Right cardiac atrium (tissue), 5 donors: ENCODE results near the gene CHN2. TPM values are rescaled to one million over a fixed set of nuclear protein-coding genes. Genes with fewer than 3 reads are reported as not detected.

Experiments used
- ATAC-seq, 2 donors: fragments of 200-7000 bp; cut with Tn5 transposase; one replicate each; pipeline versions ENCODE4 v1.8.0 to v1.9.1; 2020; ENCODE audit warnings: moderate library complexity in 2 of 2, mild to moderate bottlenecking in 1 of 2
- DNase-seq, 3 donors: peaks; one replicate each; pipeline ENCODE4 v3.0.0-alpha.2; 2020
- H3K27ac ChIP-seq: one replicate; pipeline ENCODE4 v1.5.1; 2013; ENCODE audit warnings: mild to moderate bottlenecking, low read length, control low read depth, moderate library complexity
- H3K27me3 ChIP-seq: one replicate; pipeline ENCODE4 v1.6.1; 2013; ENCODE audit not compliant: control insufficient read depth, insufficient read depth
- H3K4me1 ChIP-seq: one replicate; pipeline ENCODE4 v1.6.1; 2013; ENCODE audit warnings: low read length; ENCODE audit not compliant: control insufficient read depth, insufficient read depth
- H3K4me3 ChIP-seq: one replicate; pipeline ENCODE4 v1.5.1; 2013; ENCODE audit warnings: low read length, control low read depth
- H3K9me3 ChIP-seq: one replicate; pipeline ENCODE4 v1.6.1; 2013; ENCODE audit warnings: low read length; ENCODE audit not compliant: control insufficient read depth
- WGBS: extraction: QIAGEN DNeasy Blood & Tissue Kit; methylation state at CpG from one replicate; pipeline ENCODE4 v1.1.7; 2013; 5-methylcytosine and 5-hydroxymethylcytosine counted together
- intact Hi-C, 4 donors: fragments of 100-400 bp; cut with DNase I; formaldehyde crosslinking; loops; one replicate each; pipeline versions ENCODE4 v1.11.0 to v1.14.0; 2022 to 2023
- polyA plus RNA-seq: library from polyadenylated mRNA; stranded (reverse); fragments of 200-250 nt; gene quantifications from one replicate; pipeline ENCODE4 v1.2.3, GENCODE V29; 2013
- total RNA-seq, 4 donors: library from RNA; stranded (reverse); fragmentation: NEBNext Ultra II Directional; extraction: Animal tissue kit (Norgen Biotek cat#: 25700); gene quantifications; one replicate each; pipeline ENCODE4 v1.2.1, GENCODE V29; 2021
- donor health status: healthy with polysubstance abuse.
- donor health status: DM: no; HTN: yes; CAD: no.
- donor health status: DM: no; HTN: no; CAD: no.
- donor health status: DM: no; HTN: yes; CAD: no; lungs with severe emphysema.
- donor health status: DM: yes; HTN: yes; CAD: no.

The CHN2 gene
- total and polyA plus RNA-seq, 5 donors = 2.0 to 6.4 (median 4.3) TPM

DNA sequence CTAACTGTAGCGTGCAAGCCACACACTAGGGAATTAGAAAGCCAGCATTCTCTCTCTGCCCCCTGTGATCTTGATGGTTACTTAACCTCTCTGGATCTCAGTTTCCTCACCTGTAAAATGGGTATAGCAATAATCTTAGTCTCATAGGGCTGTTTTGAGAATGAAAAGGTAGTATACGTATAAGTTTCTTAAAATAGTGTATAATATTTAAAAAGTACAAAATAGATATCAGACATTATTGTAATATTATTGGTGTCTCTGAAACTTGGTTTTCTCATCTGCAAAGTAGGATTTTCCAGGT, 80.4 kb downstream of the CHN2 start:
- ATAC-seq (no peak), DNase-seq (no peak)
- Histone ChIP-seq H3K27me3 (no peaks in the 10 kb centered on the region), H3K4me3 (no peak overlapping the region), H3K9me3 (no peaks in the 10 kb centered on the region), H3K27ac (no peak overlapping the region), H3K4me1 (no peaks in the 10 kb centered on the region)
- intact Hi-C loops = no loop called here
- 96% methylated on average over 2 of the region's 2 CpGs for WGBS

- intact Hi-C loops = no loop called here
- DNase-seq = no peak
- Histone ChIP-seq H3K9me3 (no peaks in the 10 kb centered on the region), H3K27ac (no peak overlapping the region), H3K4me1 (no peaks in the 10 kb centered on the region), H3K4me3 (no peak overlapping the region), H3K27me3 (no peaks in the 10 kb centered on the region)
- ATAC-seq = no peak
- WGBS = 81% methylated on average over 4 of the region's 4 CpGs
Observed at GRCh38 chr7:29275493-29275892, 80.9 kb downstream of the CHN2 start.

- intact Hi-C loops = no loop called here
- 62% methylated on average over 2 of the region's 2 CpGs for WGBS
Observed at GRCh38 chr7:29276199-29276598, 81.6 kb downstream of the CHN2 start.

GRCh38 chr7:29276806-29277205, 82.2 kb downstream of the CHN2 start:
- H3K27ac ChIP-seq = no peak overlapping the region
- H3K4me1 ChIP-seq = no peaks in the 10 kb centered on the region
- H3K4me3 ChIP-seq = no peak overlapping the region
- WGBS = 92% methylated on average over 4 of the region's 4 CpGs
- no peaks in the 10 kb centered on the region for H3K27me3 ChIP-seq
- DNase-seq = no peak
- intact Hi-C loops = no loop called here
- ATAC-seq = no peak
- no peaks in the 10 kb centered on the region for H3K9me3 ChIP-seq

More at GRCh38 chr7:29276199-29276598, 81.6 kb downstream of the CHN2 start:
- H3K27me3 ChIP-seq = no peaks in the 10 kb centered on the region
- H3K4me3 ChIP-seq = no peak overlapping the region
- no peaks in the 10 kb centered on the region for H3K4me1 ChIP-seq
- ATAC-seq = no peak
- DNase-seq = no peak
- H3K9me3 ChIP-seq = no peaks in the 10 kb centered on the region
- no peak overlapping the region for H3K27ac ChIP-seq

DNA sequence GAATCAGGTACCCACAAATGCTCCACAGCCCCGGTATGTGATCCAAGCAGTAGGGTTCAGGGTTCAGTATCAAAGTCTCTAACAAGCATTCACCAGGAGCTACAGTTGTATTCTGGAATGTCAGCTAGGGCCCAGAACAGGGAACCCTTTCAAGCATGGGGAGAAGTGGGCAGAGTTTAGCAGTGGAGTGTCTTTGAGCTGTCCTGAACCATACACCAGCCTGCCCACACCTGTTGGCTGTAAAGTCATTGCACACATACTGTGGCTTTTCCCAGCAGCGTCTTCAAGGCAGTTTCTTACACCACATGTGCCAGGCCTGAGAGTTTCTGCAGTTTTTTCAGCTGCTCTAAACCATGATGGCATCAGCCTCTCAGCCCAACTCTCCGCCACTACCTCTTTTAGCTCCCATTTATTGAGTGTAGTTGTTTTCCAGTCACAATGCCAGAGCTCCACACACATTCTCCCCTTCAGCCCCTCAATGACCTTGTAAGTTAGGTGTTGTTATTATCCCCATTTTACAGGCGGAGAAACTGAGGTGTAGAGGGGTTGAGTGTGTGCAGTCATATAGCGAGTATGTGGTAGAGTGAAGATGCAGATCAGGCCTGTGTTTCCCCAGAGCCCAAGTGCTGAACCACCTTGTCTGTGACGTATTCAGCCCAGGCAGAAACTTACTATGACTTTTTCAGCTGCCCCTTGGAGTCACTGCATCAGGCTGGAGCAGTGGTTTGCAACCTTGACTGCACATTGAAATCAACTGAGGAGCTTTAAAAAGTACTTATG, 83.1 kb downstream of the CHN2 start:
- no peak overlapping the region for H3K4me3 ChIP-seq
- intact Hi-C loops = no loop called here
- no peak for ATAC-seq
- H3K27me3 ChIP-seq = no peaks in the 10 kb centered on the region
- no peaks in the 10 kb centered on the region for H3K9me3 ChIP-seq
- DNase-seq = no peak
- H3K27ac ChIP-seq = no peak overlapping the region
- 92% methylated on average over 6 of the region's 6 CpGs for WGBS
- H3K4me1 ChIP-seq = no peaks in the 10 kb centered on the region

DNA sequence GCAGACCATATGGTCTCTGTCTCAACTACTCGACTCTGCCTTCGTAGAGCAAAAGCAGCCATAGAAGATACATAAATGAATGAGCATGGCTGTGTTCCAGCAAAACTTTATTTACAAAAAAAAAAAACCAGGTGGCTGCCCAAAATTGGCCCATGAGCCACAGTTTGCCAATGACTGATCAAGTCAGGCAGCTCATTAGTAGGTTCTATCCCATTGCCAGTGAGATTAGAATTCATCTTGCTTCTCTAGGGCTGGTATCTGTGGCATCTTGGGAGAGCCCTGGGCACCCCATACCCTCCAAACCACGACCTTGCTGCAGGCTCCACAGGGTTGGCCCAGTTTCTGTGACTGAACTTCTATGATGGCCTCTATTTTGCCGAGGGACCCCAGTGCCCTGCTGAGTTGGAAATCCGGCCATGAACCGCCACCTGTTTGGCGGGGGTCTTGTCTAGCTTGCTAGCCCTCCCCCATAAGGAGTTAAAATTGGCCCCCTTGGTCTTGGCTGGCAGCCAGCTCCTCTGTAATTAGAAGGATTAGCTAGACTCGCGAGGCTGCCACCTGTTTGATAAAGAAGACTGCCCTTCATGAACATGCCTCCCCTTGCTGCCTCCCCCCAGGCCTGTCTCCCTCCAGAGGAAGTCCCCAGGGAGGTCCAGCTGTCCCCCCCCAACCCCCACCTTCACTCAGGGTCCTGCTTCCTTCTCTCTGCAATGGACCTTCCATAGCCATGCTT, 83.9 kb downstream of the CHN2 start:
- intact Hi-C loops = no loop called here
- Histone ChIP-seq H3K27ac (no peak overlapping the region), H3K27me3 (no peaks in the 10 kb centered on the region), H3K4me3 (no peak overlapping the region), H3K4me1 (no peaks in the 10 kb centered on the region), H3K9me3 (no peaks in the 10 kb centered on the region)
- no peak for DNase-seq
- 69% methylated on average over 9 of the region's 9 CpGs for WGBS
- no peak for ATAC-seq

GRCh38 chr7:29281782-29282541, 87.4 kb downstream of the CHN2 start:
- peak; percentile 71 to 90 for ATAC-seq
- peak in 1 of 3 donors; percentile 23 for DNase-seq

DNA sequence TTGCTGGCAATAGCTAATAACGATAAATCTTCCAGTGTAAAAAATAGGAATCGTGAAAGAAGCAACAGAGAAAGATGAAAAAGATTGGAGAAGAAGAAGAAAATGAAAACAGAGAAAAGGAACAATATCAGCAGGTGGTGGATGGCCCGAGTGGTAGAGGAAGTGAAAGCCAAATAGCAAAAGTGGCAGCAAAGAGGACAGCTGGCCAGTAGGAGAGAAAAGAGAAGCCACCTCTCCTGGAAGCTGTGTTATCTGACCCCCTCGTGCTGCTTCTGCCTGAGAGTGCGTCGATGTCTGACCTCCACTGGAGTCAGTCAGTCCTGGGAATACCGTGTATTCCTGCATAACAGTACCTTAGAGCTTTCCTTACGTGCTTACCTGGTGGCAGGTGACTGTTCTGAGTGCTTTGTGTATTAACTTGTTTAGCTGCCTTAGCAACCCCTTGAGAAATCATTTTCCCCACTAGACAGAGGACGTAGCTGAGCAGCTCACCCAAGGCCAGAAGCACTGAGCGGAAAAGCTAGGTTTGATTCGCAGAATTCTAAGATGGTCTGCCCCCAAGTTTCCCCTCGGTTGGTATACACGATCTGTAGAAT, 88.3 kb downstream of the CHN2 start:
- intact Hi-C loops = no loop called here
- DNase-seq (no peak), ATAC-seq (no peak)
- Histone ChIP-seq H3K27me3 (no peaks in the 10 kb centered on the region), H3K4me3 (no peak overlapping the region), H3K9me3 (no peaks in the 10 kb centered on the region), H3K27ac (no peak overlapping the region), H3K4me1 (no peaks in the 10 kb centered on the region)
- WGBS = 78% methylated on average over 13 of the region's 13 CpGs

More at GRCh38 chr7:29281782-29282541, 87.4 kb downstream of the CHN2 start:
- H3K9me3 ChIP-seq = no peaks in the 10 kb centered on the region
- no peaks in the 10 kb centered on the region for H3K4me1 ChIP-seq
- WGBS = 36% methylated on average over 12 of the region's 12 CpGs
- intact Hi-C loops = no loop called here
- H3K27ac ChIP-seq = no peak overlapping the region
- no peak overlapping the region for H3K4me3 ChIP-seq
- no peaks in the 10 kb centered on the region for H3K27me3 ChIP-seq

DNA sequence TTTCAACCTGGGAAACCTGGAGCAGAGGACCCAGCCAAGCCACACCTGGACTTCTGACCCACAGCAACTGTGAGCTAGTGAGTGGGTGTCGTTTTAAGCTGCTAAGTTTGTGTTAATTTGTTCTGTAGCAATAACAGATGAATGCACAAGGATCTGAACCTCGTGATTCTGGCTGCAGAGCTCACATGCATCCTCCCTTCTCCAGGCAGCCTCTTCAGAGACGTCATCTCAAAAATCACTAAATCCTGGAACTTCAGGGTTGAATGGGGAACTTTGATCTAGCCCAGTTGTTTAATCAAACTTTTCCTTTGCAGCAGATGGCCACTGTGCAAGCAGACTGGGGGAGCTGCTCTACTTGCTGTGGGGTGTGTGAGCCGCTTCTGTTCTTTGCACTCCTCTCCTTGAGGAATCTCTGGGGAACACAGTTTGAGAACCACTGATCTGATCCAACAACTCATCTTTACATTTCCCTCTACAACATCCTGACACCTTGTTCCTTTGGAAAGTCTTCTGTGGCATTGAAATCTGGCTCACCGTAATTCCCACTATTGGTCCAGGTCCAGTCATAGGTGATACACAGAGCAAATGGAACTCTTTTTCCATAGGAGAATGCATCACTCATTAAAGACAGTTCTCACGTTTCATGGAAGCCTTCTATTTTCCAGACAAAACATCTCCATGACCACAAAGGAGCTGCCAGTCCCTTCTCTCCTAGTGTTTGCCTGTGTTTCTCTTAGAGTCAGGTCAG, 90.3 kb downstream of the CHN2 start:
- no peaks in the 10 kb centered on the region for H3K9me3 ChIP-seq
- H3K27ac ChIP-seq = no peak overlapping the region
- H3K4me1 ChIP-seq = no peaks in the 10 kb centered on the region
- no peaks in the 10 kb centered on the region for H3K27me3 ChIP-seq
- WGBS = 77% methylated on average over 6 of the region's 6 CpGs
- DNase-seq (no peak), ATAC-seq (no peak)
- intact Hi-C loops = no loop called here
- H3K4me3 ChIP-seq = no peak overlapping the region

- DNase-seq = no peak
- no peaks in the 10 kb centered on the region for H3K27me3 ChIP-seq
- 88% methylated on average over 4 of the region's 4 CpGs for WGBS
- no peaks in the 10 kb centered on the region for H3K4me1 ChIP-seq
- no peak overlapping the region for H3K27ac ChIP-seq
- H3K9me3 ChIP-seq = no peaks in the 10 kb centered on the region
- no peak overlapping the region for H3K4me3 ChIP-seq
- no peak for ATAC-seq
- intact Hi-C loops = no loop called here
Observed at GRCh38 chr7:29285444-29285793, 90.8 kb downstream of the CHN2 start.
